ENCODE results near the gene KCNK4.

KCNK4 gene

DNA sequence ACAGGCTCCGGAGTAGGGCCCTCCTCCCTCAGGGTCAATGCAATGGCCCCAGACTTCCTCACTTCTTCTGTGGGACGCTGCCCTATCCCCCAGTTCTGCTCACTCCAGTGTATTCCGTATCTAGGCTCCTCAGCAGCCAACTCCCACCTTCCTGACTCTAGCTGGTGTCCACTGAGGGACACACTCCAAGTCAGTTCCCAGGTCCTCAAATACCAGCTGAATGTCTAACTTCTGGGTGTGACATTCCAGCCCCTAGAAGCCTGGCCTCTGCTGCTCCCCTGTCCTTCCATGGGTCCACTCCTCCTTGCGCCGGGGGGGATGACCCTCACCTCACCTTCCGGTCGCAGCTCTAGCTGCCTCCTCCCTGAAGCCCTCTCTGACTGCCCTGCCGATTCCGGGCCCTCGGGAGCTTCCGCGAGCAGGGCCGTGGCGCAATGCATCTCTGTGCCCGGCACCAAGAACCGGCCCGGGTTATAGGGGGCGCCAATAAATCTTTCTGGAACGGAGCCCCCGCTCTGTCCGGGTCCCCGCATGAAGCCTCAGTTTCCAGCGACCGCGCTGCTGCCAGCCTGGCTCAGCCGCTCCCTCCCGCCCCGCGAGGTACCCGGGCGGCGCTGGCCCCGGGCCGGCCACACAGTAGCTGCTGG, 22.1 kb upstream of the KCNK4 start:
- DNase-seq (ENCODE audit: low spot score), result no peak

DNA sequence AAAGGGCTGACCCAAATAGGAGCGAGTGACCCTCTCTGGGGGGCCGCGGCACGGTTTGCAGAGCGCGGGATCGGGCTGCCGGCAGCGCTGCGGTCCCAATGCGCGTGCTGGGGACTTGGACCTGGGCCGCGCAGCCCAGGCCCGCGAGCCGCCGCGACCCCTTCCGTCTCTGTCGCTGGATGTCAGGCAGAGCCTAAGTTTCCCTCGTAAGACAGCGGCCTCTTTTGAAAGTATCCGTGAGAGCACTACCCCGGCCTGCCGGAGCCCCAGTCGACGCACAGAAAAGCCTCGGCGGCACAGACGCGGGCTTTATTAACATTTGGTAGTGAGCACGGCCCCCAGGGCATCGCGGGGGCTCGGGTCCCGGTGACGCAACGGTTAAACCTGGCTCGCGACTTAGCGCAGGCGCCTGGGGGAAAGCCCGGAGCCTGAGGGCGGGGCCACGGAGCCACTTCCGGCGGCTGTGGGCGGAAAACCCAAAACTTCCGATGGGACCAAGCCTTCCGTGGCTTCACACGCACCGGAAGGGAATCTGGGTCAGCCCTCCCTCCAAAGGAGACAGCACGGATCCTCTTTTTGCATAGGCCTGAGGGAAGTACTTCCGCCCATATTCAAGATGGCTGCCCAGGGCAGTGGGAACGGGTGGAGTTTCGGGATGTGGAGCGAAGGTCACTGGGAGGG, 21.4 kb upstream of the KCNK4 start:
- peak; percentile 95 for DNase-seq (ENCODE audit: low spot score)

- no peak for DNase-seq (ENCODE audit: low spot score)
Measured at GRCh38 chr11:64275031-64275800, 15.9 kb upstream of the KCNK4 start.

DNA sequence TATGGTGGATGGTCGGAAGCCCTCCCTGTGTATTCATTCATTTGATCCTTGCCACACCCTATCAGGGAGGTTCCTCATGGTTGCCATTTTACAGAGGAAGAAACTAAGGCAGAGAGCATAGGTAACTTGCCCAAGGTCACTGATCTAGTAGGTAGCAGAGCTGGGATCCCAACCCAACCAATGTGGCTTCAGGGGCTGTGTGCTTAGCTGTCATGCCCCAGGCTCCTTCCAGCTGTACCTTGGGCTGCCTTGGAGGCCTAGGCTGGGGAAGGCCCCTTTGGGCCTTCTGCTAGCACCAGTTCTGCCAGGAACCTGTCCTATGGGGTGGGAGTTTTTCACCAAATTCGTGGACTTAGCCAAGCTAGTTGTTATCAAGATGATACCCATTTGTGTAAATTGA, 15.3 kb upstream of the KCNK4 start:
- no peak for DNase-seq (ENCODE audit: low spot score)

DNA sequence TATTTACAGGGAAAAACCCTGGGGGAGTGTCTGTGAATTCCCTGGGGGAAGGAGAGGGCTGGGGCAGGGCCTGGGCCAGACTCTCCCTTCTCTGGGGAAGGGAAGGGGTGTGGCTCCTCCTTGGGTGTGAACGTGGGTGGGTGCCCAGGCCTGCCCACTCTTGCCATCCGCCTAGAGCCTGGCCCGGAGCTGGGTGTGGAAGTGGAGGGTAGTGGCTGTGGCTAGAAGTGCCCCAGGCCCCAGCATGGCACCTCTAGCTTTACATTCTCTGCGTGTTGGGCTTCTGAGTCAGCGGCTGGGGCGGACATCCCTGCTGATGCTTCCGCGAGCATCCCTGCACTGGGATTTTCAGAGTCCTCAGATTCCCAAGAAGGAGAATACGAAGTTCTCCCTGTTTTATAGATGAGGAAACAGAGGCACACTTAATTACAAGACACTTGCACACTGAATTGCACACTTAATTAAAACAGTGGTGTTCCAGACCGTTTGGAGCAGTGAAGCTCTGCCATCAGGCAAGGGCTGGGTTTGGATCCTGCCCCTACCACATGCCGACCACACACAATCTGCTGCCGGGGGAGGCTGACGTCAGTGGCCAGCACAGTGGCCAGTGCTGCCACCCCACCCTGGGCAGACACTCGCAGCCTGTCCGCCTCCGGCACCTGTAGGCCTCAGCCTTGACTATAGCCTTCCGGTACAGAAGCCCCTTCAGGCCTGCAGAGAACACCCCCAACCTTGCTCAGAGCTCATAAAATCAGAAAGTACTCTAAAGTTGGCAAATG, 14.3 kb upstream of the KCNK4 start:
- DNase-seq (ENCODE audit: low spot score), result peak; percentile 44

- no peak for DNase-seq (ENCODE audit: low spot score)
Measured at GRCh38 chr11:64278576-64279190, 12.4 kb upstream of the KCNK4 start.

- DNase-seq (ENCODE audit: low spot score), result no peak
Measured at GRCh38 chr11:64281957-64282770, 8.9 kb upstream of the KCNK4 start.

- DNase-seq (ENCODE audit: low spot score), result no peak
Measured at GRCh38 chr11:64283092-64283491, 8.0 kb upstream of the KCNK4 start.

GRCh38 chr11:64284048-64284961, 6.8 kb upstream of the KCNK4 start, which contains the start of gene BAD:
Gene BAD, minus strand, starts transcription at chr11:64284665. Its CDS starts 297 bp downstream, at chr11:64284368.
- peak; percentile 99 for DNase-seq (ENCODE audit: low spot score)

- DNase-seq (ENCODE audit: low spot score), result peak; percentile 95
Measured at GRCh38 chr11:64284962-64285884, 5.9 kb upstream of the KCNK4 start, which contains the start of gene GPR137. Gene GPR137, plus strand, starts transcription at chr11:64285848. Its CDS starts 677 bp downstream, at chr11:64286525.

DNA sequence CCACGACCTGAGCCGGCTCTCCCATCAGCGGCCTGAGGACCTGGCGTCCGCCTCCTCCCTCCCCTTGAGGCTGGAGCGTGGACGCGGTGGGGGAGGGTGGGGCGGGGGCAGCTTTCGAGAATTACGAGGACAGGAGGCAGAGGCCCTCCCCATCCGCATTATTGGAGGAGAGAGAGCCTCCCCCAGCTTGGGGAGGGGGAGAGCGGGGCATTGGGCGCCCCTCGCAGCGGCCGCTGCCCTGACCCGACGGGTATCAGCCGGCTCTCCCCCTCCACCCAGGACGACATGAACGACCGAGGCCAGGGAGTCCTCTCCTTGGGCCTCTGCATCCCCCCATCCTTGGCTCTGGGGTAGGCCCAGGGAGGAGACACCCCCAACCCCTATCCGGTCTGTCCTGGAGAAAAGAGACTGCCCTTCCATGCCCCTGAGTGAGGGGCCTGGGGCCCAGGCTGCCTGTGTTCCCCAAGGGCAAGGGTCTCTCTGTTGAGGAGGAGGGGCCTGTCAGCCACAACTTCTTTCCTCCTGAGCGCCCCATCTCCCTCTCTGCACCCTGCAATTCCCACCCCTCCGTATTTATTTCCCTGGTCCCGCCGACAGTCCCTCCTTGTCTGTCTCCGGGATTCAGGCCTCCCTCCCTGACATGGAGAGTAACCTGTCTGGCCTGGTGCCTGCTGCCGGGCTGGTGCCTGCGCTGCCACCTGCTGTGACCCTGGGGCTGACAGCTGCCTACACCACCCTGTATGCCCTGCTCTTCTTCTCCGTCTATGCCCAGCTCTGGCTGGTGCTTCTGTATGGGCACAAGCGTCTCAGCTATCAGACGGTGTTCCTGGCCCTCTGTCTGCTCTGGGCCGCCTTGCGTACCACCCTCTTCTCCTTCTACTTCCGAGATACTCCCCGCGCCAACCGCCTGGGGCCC, 5.0 kb upstream of the KCNK4 start:
- no peak for DNase-seq (ENCODE audit: low spot score)

DNA sequence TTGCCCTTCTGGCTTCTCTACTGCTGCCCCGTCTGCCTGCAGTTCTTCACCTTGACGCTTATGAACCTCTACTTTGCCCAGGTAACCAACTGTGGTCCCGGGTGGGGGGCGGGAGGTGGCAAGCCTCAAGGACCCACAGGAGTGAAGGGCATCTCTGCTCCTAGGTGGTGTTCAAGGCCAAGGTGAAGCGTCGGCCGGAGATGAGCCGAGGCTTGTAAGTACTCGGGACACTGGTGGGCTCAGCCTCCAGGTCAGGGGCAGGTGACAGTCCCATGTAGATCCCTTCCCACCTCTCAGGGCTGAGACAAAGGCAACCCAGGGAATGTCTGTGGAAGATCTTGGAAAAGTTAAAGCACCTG, 4.3 kb upstream of the KCNK4 start:
- no peak for DNase-seq (ENCODE audit: low spot score)

- no peak for DNase-seq (ENCODE audit: low spot score)
Measured at GRCh38 chr11:64287676-64288352, 3.3 kb upstream of the KCNK4 start.

DNA sequence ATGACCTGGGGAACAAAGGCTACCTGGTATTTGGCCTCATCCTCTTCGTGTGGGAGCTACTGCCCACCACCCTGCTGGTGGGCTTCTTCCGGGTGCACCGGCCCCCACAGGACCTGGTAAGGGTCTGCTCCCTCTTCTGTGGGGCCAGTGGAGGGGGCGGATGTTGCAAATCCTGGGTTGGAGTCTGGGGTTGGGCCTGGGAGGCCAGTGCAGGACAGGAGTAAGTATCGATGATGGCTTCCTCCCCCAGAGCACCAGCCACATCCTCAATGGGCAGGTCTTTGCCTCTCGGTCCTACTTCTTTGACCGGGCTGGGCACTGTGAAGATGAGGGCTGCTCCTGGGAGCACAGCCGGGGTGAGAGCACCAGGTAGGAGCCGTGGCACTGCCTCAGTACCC, 2.8 kb upstream of the KCNK4 start:
- no peak for DNase-seq (ENCODE audit: low spot score)

DNA sequence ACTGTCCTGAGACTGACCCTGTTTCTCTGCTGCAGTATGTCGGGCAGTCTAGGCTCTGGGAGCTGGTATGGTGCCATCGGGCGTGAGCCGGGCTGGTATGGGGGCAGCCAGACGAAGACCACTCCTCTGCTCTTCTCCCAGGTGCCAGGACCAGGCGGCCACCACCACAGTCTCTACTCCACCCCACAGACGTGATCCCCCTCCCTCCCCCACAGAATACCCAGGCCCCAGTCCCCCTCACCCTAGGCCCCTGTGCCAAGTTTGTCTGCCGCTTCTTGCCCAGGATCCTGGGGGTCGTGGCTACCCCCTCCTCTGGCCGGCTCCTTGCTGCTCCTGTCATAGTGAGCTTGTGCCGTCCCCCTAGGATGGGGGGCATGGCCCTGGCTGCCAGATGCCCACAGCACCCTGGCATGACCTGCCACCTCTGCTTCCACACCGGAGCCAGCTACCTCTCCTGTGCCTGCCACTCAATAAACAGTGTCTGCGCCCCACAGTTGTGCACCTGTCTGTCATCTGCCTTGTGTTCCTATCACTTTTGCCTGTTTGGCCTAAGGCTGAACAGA, 2.0 kb upstream of the KCNK4 start:
- DNase-seq (ENCODE audit: low spot score), result no peak

- no peak for DNase-seq (ENCODE audit: low spot score)
Measured at GRCh38 chr11:64290352-64291261, 495 bp upstream of the KCNK4 start.
